ENCODE results near the gene NKX2-4.

DNA sequence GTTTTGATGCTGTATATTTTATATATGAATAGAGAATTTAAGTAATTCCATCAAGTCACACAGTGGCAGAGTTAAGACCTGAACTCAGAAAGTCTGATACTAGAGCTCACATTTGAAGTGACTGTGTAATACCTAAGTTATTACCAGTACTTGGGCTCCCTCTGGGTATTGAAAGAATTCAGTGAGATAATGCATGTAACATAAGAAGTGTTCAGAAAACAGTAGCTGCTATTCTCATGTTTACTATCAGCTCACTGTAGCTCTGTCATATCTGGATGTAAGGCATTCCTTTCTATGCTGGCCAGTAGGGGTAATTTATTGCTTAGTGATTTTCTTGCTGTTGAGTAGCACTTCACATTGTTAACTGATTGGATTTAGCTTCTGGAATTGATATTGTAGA is 44.6 kb downstream of the NKX2-4 start:
- TF ChIP-seq, protein P1, sequence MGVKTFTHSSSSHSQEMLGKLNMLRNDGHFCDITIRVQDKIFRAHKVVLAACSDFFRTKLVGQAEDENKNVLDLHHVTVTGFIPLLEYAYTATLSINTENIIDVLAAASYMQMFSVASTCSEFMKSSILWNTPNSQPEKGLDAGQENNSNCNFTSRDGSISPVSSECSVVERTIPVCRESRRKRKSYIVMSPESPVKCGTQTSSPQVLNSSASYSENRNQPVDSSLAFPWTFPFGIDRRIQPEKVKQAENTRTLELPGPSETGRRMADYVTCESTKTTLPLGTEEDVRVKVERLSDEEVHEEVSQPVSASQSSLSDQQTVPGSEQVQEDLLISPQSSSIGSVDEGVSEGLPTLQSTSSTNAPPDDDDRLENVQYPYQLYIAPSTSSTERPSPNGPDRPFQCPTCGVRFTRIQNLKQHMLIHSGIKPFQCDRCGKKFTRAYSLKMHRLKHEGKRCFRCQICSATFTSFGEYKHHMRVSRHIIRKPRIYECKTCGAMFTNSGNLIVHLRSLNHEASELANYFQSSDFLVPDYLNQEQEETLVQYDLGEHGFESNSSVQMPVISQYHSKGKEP (tag by site-specific recombination; IDR thresholded peaks at IDR 0.05), result no peak
- TF ChIP-seq ZNF610 (tag by site-specific recombination; IDR thresholded peaks at IDR 0.05; ENCODE audit: borderline replicate concordance) (no peak), ZIC2 (tag by site-specific recombination; IDR thresholded peaks at IDR 0.05) (no peak), ZNF558 (tag by site-specific recombination; IDR thresholded peaks at IDR 0.05) (no peak), ZNF202 (tag by site-specific recombination; IDR thresholded peaks at IDR 0.05; ENCODE audit: borderline replicate concordance) (no peak), ZNF16 (tag by site-specific recombination; IDR thresholded peaks at IDR 0.05; ENCODE audit: low read depth) (no peak), ZNF426 (tag by site-specific recombination; IDR thresholded peaks at IDR 0.05) (no peak), ZNF423 (tag by site-specific recombination; IDR thresholded peaks at IDR 0.05) (no peak)
- TF ChIP-seq, protein P2, sequence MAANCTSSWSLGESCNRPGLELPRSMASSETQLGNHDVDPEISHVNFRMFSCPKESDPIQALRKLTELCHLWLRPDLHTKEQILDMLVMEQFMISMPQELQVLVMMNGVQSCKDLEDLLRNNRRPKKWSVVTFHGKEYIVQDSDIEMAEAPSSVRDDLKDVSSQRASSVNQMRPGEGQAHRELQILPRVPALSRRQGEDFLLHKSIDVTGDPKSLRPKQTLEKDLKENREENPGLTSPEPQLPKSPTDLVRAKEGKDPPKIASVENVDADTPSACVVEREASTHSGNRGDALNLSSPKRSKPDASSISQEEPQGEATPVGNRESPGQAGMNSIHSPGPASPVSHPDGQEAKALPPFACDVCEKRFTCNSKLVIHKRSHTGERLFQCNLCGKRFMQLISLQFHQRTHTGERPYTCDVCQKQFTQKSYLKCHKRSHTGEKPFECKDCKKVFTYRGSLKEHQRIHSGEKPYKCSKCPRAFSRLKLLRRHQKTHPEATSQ (tag by site-specific recombination; IDR thresholded peaks at IDR 0.05), result no peak
- TF ChIP-seq, protein P3, sequence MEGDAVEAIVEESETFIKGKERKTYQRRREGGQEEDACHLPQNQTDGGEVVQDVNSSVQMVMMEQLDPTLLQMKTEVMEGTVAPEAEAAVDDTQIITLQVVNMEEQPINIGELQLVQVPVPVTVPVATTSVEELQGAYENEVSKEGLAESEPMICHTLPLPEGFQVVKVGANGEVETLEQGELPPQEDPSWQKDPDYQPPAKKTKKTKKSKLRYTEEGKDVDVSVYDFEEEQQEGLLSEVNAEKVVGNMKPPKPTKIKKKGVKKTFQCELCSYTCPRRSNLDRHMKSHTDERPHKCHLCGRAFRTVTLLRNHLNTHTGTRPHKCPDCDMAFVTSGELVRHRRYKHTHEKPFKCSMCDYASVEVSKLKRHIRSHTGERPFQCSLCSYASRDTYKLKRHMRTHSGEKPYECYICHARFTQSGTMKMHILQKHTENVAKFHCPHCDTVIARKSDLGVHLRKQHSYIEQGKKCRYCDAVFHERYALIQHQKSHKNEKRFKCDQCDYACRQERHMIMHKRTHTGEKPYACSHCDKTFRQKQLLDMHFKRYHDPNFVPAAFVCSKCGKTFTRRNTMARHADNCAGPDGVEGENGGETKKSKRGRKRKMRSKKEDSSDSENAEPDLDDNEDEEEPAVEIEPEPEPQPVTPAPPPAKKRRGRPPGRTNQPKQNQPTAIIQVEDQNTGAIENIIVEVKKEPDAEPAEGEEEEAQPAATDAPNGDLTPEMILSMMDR (tag by site-specific recombination; IDR thresholded peaks at IDR 0.05), result no peak
- TF ChIP-seq, protein P4, sequence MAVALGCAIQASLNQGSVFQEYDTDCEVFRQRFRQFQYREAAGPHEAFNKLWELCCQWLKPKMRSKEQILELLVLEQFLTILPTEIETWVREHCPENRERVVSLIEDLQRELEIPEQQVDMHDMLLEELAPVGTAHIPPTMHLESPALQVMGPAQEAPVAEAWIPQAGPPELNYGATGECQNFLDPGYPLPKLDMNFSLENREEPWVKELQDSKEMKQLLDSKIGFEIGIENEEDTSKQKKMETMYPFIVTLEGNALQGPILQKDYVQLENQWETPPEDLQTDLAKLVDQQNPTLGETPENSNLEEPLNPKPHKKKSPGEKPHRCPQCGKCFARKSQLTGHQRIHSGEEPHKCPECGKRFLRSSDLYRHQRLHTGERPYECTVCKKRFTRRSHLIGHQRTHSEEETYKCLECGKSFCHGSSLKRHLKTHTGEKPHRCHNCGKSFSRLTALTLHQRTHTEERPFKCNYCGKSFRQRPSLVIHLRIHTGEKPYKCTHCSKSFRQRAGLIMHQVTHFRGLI (tag by site-specific recombination; IDR thresholded peaks at IDR 0.05), result no peak
